H4 (cell line): Measurements from ENCODE around the gene AGBL1. TPM values are rescaled to one million over a fixed set of nuclear protein-coding genes. Genes with fewer than 3 reads are reported as not detected.

ENCODE experiments used
- DNase-seq: peaks from one replicate; pipeline ENCODE4 v3.0.0-alpha.2; 2015; ENCODE audit warnings: low spot score
- total RNA-seq: library from RNA; depleted of rRNA; stranded (reverse); fragments of >200 nt; shearing (Covaris generic); gene quantifications from 2 replicates; pipeline ENCODE4 v1.2.3, GENCODE V29; 2014

The AGBL1 gene
- total RNA-seq, 1 experiment from 2014 or later, result not detected

- DNase-seq, result no peak
These were observed 510.8 kb downstream of the AGBL1 start for GRCh38 chr15:86590461-86590860.

GRCh38 chr15:86591158-86591557 lies 511.5 kb downstream of the AGBL1 start:
- no peak for DNase-seq

- DNase-seq, result no peak
These were observed 512.5 kb downstream of the AGBL1 start for GRCh38 chr15:86591994-86592735.

- no peak for DNase-seq
These were observed 516.1 kb downstream of the AGBL1 start for GRCh38 chr15:86595741-86596140.

GRCh38 chr15:86603466-86603865 lies 523.8 kb downstream of the AGBL1 start:
- DNase-seq, result no peak

GRCh38 chr15:86608461-86609205 lies 529.0 kb downstream of the AGBL1 start:
- DNase-seq, result no peak

- DNase-seq, result no peak
These were observed 529.6 kb downstream of the AGBL1 start for GRCh38 chr15:86609275-86609674.

GRCh38 chr15:86610038-86610437 lies 530.4 kb downstream of the AGBL1 start:
- DNase-seq, result no peak

- DNase-seq, result peak; percentile 94
These were observed 531.9 kb downstream of the AGBL1 start for GRCh38 chr15:86611417-86612040.

- DNase-seq, result no peak
These were observed 535.7 kb downstream of the AGBL1 start for GRCh38 chr15:86615411-86615810.

GRCh38 chr15:86615816-86616215 lies 536.1 kb downstream of the AGBL1 start:
- DNase-seq, result no peak

GRCh38 chr15:86616771-86617170 lies 537.1 kb downstream of the AGBL1 start:
- DNase-seq, result no peak

GRCh38 chr15:86620157-86620556 lies 540.5 kb downstream of the AGBL1 start:
- DNase-seq, result no peak

GRCh38 chr15:86620641-86621349 lies 541.1 kb downstream of the AGBL1 start:
- DNase-seq, result no peak

GRCh38 chr15:86623236-86623635 lies 543.6 kb downstream of the AGBL1 start:
- DNase-seq, result no peak

GRCh38 chr15:86624261-86625036 lies 544.8 kb downstream of the AGBL1 start:
- peak; percentile 96 for DNase-seq

- no peak for DNase-seq
These were observed 550.0 kb downstream of the AGBL1 start for GRCh38 chr15:86629409-86630356.

- no peak for DNase-seq
These were observed 551.3 kb downstream of the AGBL1 start for GRCh38 chr15:86630946-86631345.

- DNase-seq, result no peak
These were observed 554.5 kb downstream of the AGBL1 start for GRCh38 chr15:86634146-86634545.

GRCh38 chr15:86634992-86635638 lies 555.4 kb downstream of the AGBL1 start:
- no peak for DNase-seq
